HepG2 (cell line): ENCODE results near the gene NPFFR1. TPM values are rescaled to one million over a fixed set of nuclear protein-coding genes. Genes with fewer than 3 reads are reported as not detected.

Experiments used
- ESRRA ChIP-seq: sonication (generic); formaldehyde crosslinking; IDR thresholded peaks from 2 replicates; pipeline ENCODE4 v1.5.1; 2020; ENCODE audit warnings: mild to moderate bottlenecking, low read depth, missing genetic modification reagents
- ETS1 ChIP-seq: sonication (generic); formaldehyde crosslinking; IDR thresholded peaks from 2 replicates; pipeline ENCODE4 v1.4.0; 2020; ENCODE audit warnings: missing genetic modification reagents
- FUBP1 ChIP-seq: sonication (generic); formaldehyde crosslinking; IDR thresholded peaks from 2 replicates; pipeline ENCODE4 v1.5.1; 2020; ENCODE audit warnings: missing genetic modification reagents, mild to moderate bottlenecking, borderline replicate concordance
- HMGXB4 ChIP-seq, 2 experiments: sonication (generic) in 1 of 2; formaldehyde crosslinking in 1 of 2; IDR thresholded peaks; 2 replicates each; pipeline versions ENCODE4 v1.4.0 to v1.6.1; 2018 to 2020; ENCODE audit warnings: missing genetic modification reagents in 2 of 2, borderline replicate concordance in 1 of 2, low read depth in 1 of 2, mild to moderate bottlenecking in 1 of 2, missing biosample characterization in 1 of 2
- KLF12 ChIP-seq: sonication (generic); formaldehyde crosslinking; IDR thresholded peaks from 2 replicates; pipeline ENCODE4 v1.4.0; 2020; ENCODE audit warnings: missing genetic modification reagents, borderline replicate concordance
- KMT2B ChIP-seq: IDR thresholded peaks from 2 replicates; pipeline ENCODE4 v1.6.1; 2016; ENCODE audit warnings: missing genetic modification reagents, missing compliant biosample characterization
- MNT ChIP-seq: fragments of 450-650 bp; IDR thresholded peaks from 2 replicates; pipeline ENCODE4 v1.6.1; 2016
- SAFB2 ChIP-seq: sonication (generic); formaldehyde crosslinking; IDR thresholded peaks from 2 replicates; pipeline ENCODE4 v1.5.1; 2020; ENCODE audit warnings: missing genetic modification reagents, low read depth, mild to moderate bottlenecking, borderline replicate concordance
- SALL2 ChIP-seq: sonication (generic); formaldehyde crosslinking; IDR thresholded peaks from 2 replicates; pipeline ENCODE4 v1.8.1; 2023; ENCODE audit warnings: mild to moderate bottlenecking, missing genetic modification reagents, inconsistent platforms
- SOX5 ChIP-seq: IDR thresholded peaks from 2 replicates; pipeline ENCODE4 v1.6.1; 2016; ENCODE audit warnings: borderline replicate concordance
- SPEN ChIP-seq: sonication (generic); formaldehyde crosslinking; IDR thresholded peaks from 2 replicates; pipeline ENCODE4 v1.5.1; 2020; ENCODE audit warnings: low read depth, mild to moderate bottlenecking, missing genetic modification reagents
- TBX2 ChIP-seq: sonication (generic); formaldehyde crosslinking; IDR thresholded peaks from 2 replicates; pipeline ENCODE4 v1.5.0; 2020; ENCODE audit warnings: missing genetic modification reagents, mild to moderate bottlenecking, borderline replicate concordance
- TRIM22 ChIP-seq: fragments of 450-650 bp; IDR thresholded peaks from 2 replicates; pipeline ENCODE4 v1.6.1; 2017
- XRCC5 ChIP-seq: fragments of 200-400 bp; formaldehyde crosslinking; optimal IDR thresholded peaks from 2 replicates; pipeline ENCODE3; 2017; ENCODE audit warnings: mild to moderate bottlenecking, low read length
- YEATS4 ChIP-seq: sonication (generic); formaldehyde crosslinking; IDR thresholded peaks from 2 replicates; pipeline ENCODE4 v1.4.0; 2020; ENCODE audit warnings: missing genetic modification reagents, borderline replicate concordance
- ZNF34 ChIP-seq: sonication (generic); formaldehyde crosslinking; IDR thresholded peaks from 2 replicates; pipeline ENCODE4 v1.4.0; 2020; ENCODE audit warnings: mild to moderate bottlenecking, missing genetic modification reagents, borderline replicate concordance
- ZNF383 ChIP-seq: sonication (generic); formaldehyde crosslinking; IDR thresholded peaks from 2 replicates; pipeline ENCODE4 v1.4.0; 2020; ENCODE audit warnings: missing genetic modification reagents, mild to moderate bottlenecking, borderline replicate concordance
- ZNF547 ChIP-seq: sonication (generic); formaldehyde crosslinking; IDR thresholded peaks from 2 replicates; pipeline ENCODE4 v1.5.1; 2020; ENCODE audit warnings: mild to moderate bottlenecking, missing genetic modification reagents
- ZNF879 ChIP-seq: sonication (generic); formaldehyde crosslinking; IDR thresholded peaks from 2 replicates; pipeline ENCODE4 v1.8.1; 2023; ENCODE audit warnings: missing genetic modification reagents
- ZNF883 ChIP-seq: sonication (generic); formaldehyde crosslinking; IDR thresholded peaks from 2 replicates; pipeline ENCODE4 v1.5.1; 2020; ENCODE audit warnings: mild to moderate bottlenecking, missing genetic modification reagents; ENCODE audit errors: not compliant biosample characterization
- polyA plus RNA-seq, 8 experiments: library from polyadenylated mRNA; depleted of rRNA in 3 of 8; stranded (reverse) in 7 of 8; unstranded in 1 of 8; fragments of >200 nt; fragmentation: Illumina TruSeq in 4 of 8; extraction: Trizol in 4 of 8; gene quantifications; 2 replicates each; pipeline versions ENCODE4 v1.2.1 to v1.2.3, GENCODE V29; 2011 to 2016; ENCODE audit warnings: low read depth in 4 of 8, missing spikeins in 1 of 8, mixed read lengths in 1 of 8; ENCODE audit not compliant: insufficient read depth in 1 of 8
- total RNA-seq, 5 experiments: library from RNA; depleted of rRNA; stranded (reverse); fragments of >200 nt; fragmentation: Illumina TruSeq; extraction: Trizol; gene quantifications; 2 replicates each; pipeline ENCODE4 v1.2.3, GENCODE V29; 2016; ENCODE audit warnings: low read depth in 1 of 5

Gene NPFFR1
- total and polyA plus RNA-seq, 2 of the 13 experiments (the other 11 are each of a cell fraction or from before 2014, with no cell fraction given): under 0.01 TPM; not detected in 1

GRCh38 chr10:70323697-70324338, 40.0 kb upstream of the NPFFR1 start (continued):
- TF ChIP-seq TRIM22 (no peak), KLF12 (CRISPR knock-in tag) (no peak), MNT (peak; percentile 58), SALL2 (CRISPR knock-in tag) (peak; percentile 79; the same call in 1 of the 2 replicates), SAFB2 (CRISPR knock-in tag) (0 out of 2 replicates have a peak, but pooled peaks have one; percentile 43), XRCC5 (peak; percentile 21), ZNF547 (CRISPR knock-in tag) (peak; percentile 77; the same call in 1 of the 2 replicates), ZNF383 (CRISPR knock-in tag) (no peak), KMT2B (CRISPR knock-in tag) (peak; percentile 83), SPEN (CRISPR knock-in tag) (peak; percentile 88), ESRRA (CRISPR knock-in tag) (peak; percentile 77; the same call in 1 of the 2 replicates), ZNF883 (CRISPR knock-in tag) (peak; percentile 64), SOX5 (peak; percentile 48; the same call in 1 of the 2 replicates), FUBP1 (CRISPR knock-in tag) (no peak), ETS1 (CRISPR knock-in tag) (no peak), TBX2 (CRISPR knock-in tag) (peak; percentile 63; the same call in 1 of the 2 replicates), ZNF34 (CRISPR knock-in tag) (peak; percentile 83; the same call in 1 of the 2 replicates), ZNF879 (CRISPR knock-in tag) (0 out of 2 replicates have a peak, but pooled peaks have one; percentile 39), HMGXB4 (CRISPR knock-in tag; IDR thresholded peaks at IDR 0.05; ENCODE audit: borderline replicate concordance in 1 of 2, low read depth in 1 of 2) (peak; percentile 91 to 93), YEATS4 (peak; percentile 93)
